ENCODE results near the gene PEX16.

Gene PEX16

DNA sequence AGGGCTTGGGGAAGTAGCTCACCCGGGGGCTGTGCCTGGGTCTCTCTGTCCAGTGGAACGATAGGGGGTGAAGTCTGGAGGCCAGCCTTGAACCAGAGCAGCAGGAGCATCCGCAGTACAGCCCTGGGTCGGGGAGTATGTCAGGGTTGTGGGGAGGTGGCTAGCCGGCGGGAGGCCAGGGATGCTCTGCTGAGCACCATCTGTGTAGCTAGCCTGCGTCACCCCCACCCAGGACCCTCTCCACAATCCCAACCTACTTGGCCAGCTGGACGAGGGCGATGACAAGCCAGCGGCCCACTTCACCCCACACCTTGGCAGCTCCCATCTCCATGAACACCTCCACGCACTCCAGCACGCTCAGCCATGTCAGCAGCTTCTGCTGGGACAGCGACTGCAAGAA lies 2.2 kb downstream of the PEX16 start:
- no peaks in the 10 kb centered on the region for H3K36me3 ChIP-seq (ENCODE audit: control insufficient read depth, insufficient read depth, low read length)
- no peaks in the 10 kb centered on the region for H3K27me3 ChIP-seq (ENCODE audit: control insufficient read depth, insufficient read depth, low read length)
- no peaks in the 10 kb centered on the region for H3K79me2 ChIP-seq
- no peak overlapping the region for H3K4me3 ChIP-seq (ENCODE audit: low read depth, low read length)
- no peak overlapping the region for H2AFZ ChIP-seq
- no peak overlapping the region for H3K9ac ChIP-seq
- no peak overlapping the region for H3K4me2 ChIP-seq (ENCODE audit: low read length)
- H3K9me3 ChIP-seq (ENCODE audit: control insufficient read depth, low read length): no peaks in the 10 kb centered on the region
- H3K4me1 ChIP-seq: no peaks in the 10 kb centered on the region
- TF ChIP-seq, protein P1, sequence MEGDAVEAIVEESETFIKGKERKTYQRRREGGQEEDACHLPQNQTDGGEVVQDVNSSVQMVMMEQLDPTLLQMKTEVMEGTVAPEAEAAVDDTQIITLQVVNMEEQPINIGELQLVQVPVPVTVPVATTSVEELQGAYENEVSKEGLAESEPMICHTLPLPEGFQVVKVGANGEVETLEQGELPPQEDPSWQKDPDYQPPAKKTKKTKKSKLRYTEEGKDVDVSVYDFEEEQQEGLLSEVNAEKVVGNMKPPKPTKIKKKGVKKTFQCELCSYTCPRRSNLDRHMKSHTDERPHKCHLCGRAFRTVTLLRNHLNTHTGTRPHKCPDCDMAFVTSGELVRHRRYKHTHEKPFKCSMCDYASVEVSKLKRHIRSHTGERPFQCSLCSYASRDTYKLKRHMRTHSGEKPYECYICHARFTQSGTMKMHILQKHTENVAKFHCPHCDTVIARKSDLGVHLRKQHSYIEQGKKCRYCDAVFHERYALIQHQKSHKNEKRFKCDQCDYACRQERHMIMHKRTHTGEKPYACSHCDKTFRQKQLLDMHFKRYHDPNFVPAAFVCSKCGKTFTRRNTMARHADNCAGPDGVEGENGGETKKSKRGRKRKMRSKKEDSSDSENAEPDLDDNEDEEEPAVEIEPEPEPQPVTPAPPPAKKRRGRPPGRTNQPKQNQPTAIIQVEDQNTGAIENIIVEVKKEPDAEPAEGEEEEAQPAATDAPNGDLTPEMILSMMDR (IDR thresholded peaks at IDR 0.05): no peak
- no peak overlapping the region for H3K27ac ChIP-seq

DNA sequence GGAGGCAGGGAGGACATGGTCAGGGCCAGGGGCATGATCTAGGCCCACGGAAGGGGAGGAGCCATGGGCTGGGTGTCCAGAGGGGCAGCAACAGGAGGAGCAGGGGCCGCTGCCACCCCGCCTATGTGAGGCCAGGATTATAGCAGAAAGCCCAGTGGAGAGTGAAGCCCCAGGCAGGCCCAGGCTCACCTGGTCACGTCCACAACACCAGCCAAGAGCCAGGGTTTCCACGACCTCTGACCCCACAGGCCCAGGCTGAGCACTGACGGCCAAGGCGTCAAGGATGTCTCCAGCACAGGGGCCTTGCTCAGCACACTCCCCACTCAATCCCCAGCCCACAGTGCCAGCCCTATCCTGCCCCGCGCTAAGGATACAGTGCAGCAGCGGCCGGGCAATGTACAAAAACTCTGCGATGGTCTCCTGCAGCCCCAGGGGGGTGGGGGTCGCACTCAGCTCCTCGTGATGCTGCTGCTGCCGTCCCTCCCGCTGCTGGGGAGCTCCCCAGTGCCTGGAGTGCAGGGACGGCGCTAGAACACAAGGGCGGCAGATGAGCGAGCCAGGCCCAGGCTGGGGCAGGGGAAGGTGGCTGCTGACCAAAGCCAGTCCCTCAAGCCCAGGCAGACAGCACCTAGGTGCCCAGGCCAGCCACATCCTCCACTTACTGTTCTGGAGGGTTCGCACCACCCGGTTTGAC lies 3.6 kb downstream of the PEX16 start:
- Histone ChIP-seq H3K4me1 (no peaks in the 10 kb centered on the region), H3K9ac (no peak overlapping the region), H3K27ac (no peak overlapping the region), H3K27me3 (ENCODE audit: control insufficient read depth, insufficient read depth, low read length) (no peaks in the 10 kb centered on the region), H3K36me3 (ENCODE audit: control insufficient read depth, insufficient read depth, low read length) (no peaks in the 10 kb centered on the region), H3K4me2 (ENCODE audit: low read length) (no peak overlapping the region), H3K79me2 (no peaks in the 10 kb centered on the region), H3K4me3 (ENCODE audit: low read depth, low read length) (no peak overlapping the region), H3K9me3 (ENCODE audit: control insufficient read depth, low read length) (no peaks in the 10 kb centered on the region), H2AFZ (no peak overlapping the region)
- TF ChIP-seq, protein P1 (IDR thresholded peaks at IDR 0.05): no peak

DNA sequence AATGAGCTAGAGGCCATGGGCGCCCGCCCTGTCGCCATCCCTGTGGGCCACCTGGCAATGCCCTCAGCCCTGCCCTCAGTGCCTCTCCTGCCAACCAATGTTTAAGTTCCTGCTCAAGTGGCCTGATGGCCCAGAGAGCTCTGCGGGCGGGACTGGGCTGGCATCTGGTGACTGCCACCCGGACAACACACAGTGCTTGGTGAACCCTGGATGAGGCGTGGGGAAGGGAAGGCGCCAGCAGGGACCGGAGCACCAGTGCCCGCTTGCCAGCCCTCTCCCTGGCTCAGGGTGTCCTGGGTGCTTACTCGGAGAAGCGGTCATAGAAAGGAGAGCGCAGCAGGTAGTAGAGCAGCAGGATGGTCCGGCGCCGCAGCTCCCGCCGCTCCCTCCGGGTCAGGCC lies 4.2 kb downstream of the PEX16 start:
- no peaks in the 10 kb centered on the region for H3K79me2 ChIP-seq
- no peaks in the 10 kb centered on the region for H3K27me3 ChIP-seq (ENCODE audit: control insufficient read depth, insufficient read depth, low read length)
- H3K27ac ChIP-seq: no peak overlapping the region
- no peaks in the 10 kb centered on the region for H3K9me3 ChIP-seq (ENCODE audit: control insufficient read depth, low read length)
- no peak overlapping the region for H3K9ac ChIP-seq
- no peak overlapping the region for H2AFZ ChIP-seq
- no peak overlapping the region for H3K4me2 ChIP-seq (ENCODE audit: low read length)
- TF ChIP-seq, protein P1 (IDR thresholded peaks at IDR 0.05): no peak
- no peak overlapping the region for H3K4me3 ChIP-seq (ENCODE audit: low read depth, low read length)
- H3K4me1 ChIP-seq: no peaks in the 10 kb centered on the region
- H3K36me3 ChIP-seq (ENCODE audit: control insufficient read depth, insufficient read depth, low read length): no peaks in the 10 kb centered on the region

DNA sequence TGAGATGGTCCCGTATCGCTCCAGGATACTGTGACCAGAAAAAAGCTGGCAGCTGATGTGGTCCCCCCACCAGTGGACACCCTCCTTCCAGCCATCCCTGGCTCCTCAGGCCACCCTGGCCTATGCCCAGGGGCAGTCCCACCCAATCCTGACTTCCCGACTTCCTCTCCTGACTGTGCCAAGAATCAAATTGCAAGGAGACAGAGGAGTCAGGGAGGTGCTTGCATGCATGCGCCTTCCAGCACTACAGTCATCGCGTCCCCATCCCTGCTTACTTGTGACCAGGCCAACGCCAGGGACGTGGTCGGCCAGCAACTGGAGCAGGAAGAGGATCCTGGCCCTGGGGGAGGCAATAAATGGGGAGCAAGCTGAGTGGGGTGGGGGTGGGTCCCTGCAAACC lies 7.1 kb downstream of the PEX16 start:
- H3K36me3 ChIP-seq (ENCODE audit: control insufficient read depth, insufficient read depth, low read length): no peaks in the 10 kb centered on the region

More for the DNA sequence above, 7.1 kb downstream of the PEX16 start:
- TF ChIP-seq, protein P1 (IDR thresholded peaks at IDR 0.05): no peak
- Histone ChIP-seq H3K27me3 (ENCODE audit: control insufficient read depth, insufficient read depth, low read length) (no peaks in the 10 kb centered on the region), H3K79me2 (no peaks in the 10 kb centered on the region), H3K4me1 (no peaks in the 10 kb centered on the region), H3K9ac (no peak overlapping the region), H3K4me2 (ENCODE audit: low read length) (no peak overlapping the region), H3K27ac (no peak overlapping the region), H3K9me3 (ENCODE audit: control insufficient read depth, low read length) (no peaks in the 10 kb centered on the region), H2AFZ (no peak overlapping the region), H3K4me3 (ENCODE audit: low read depth, low read length) (no peak overlapping the region)

Measured in parathyroid adenoma (tissue), 2 donors.